ENCODE measurements around the gene DPYSL3.

DNA sequence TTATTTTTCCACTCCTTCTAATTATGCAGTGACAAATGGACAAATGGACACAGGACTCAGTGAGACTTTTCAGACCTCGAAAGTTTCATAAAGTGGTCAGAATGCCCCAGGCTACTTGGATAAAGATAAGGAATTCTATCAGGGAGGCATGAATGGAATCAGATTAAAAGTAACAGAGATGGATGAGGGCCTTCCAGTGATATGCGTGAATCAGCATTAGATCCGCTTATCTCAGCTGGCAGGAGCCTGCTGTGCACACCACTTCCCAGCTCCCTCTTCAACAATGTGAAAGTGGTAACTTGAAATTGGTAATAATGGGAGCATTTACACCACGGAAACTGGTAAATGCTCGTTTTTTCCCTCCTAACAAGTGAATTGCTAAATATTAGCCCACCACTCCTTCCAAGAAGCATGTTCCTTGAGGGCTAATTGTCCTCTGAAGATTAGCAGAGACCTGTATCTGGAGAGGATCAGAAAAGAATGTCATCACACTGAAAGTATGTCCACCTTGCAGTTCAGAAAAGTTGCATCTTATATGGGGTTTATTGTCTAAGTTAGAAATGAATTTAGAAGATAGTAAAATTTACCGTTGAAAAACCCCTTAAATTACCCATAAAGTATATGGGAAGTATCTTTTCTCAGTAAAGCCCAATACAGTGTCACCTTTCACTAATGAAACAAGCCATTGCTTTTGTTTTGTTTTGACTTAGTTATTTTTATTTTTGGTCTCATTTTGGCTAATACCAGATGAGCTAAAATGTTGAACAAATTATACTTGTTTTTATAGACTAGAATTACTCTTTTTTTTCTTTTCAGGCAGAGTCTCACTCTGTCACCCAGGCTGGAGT lies 125.3 kb downstream of the DPYSL3 start:
- TF ChIP-seq POLR2A (IDR thresholded peaks at IDR 0.05; ENCODE audit: low read depth, low read length) (no peak), EZH2 (IDR thresholded peaks at IDR 0.05; ENCODE audit: borderline replicate concordance, low read depth, low read length, severe bottlenecking) (no peak), POLR2AphosphoS5 (IDR thresholded peaks at IDR 0.05; ENCODE audit: insufficient read depth, low read depth, low read length) (no peak), MYC (IDR thresholded peaks at IDR 0.05; ENCODE audit: low read depth, low read length) (no peak), JUN (IDR thresholded peaks at IDR 0.05; ENCODE audit: borderline replicate concordance, insufficient read depth, insufficient read length, low read depth) (no peak), GATA2 (IDR thresholded peaks at IDR 0.05; ENCODE audit: insufficient read depth, insufficient read length, low read depth, low read length) (no peak), FOS (IDR thresholded peaks at IDR 0.05; ENCODE audit: borderline replicate concordance, insufficient read depth, low read length) (no peak)
- TF ChIP-seq, protein P1, sequence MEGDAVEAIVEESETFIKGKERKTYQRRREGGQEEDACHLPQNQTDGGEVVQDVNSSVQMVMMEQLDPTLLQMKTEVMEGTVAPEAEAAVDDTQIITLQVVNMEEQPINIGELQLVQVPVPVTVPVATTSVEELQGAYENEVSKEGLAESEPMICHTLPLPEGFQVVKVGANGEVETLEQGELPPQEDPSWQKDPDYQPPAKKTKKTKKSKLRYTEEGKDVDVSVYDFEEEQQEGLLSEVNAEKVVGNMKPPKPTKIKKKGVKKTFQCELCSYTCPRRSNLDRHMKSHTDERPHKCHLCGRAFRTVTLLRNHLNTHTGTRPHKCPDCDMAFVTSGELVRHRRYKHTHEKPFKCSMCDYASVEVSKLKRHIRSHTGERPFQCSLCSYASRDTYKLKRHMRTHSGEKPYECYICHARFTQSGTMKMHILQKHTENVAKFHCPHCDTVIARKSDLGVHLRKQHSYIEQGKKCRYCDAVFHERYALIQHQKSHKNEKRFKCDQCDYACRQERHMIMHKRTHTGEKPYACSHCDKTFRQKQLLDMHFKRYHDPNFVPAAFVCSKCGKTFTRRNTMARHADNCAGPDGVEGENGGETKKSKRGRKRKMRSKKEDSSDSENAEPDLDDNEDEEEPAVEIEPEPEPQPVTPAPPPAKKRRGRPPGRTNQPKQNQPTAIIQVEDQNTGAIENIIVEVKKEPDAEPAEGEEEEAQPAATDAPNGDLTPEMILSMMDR (IDR thresholded peaks at IDR 0.05; ENCODE audit: extremely low read depth in 1 of 2, insufficient read depth in 1 of 2, low read depth in 1 of 2, low read length in 2 of 2) = no peak
- TF ChIP-seq, protein P2, sequence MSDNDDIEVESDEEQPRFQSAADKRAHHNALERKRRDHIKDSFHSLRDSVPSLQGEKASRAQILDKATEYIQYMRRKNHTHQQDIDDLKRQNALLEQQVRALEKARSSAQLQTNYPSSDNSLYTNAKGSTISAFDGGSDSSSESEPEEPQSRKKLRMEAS (IDR thresholded peaks at IDR 0.05; ENCODE audit: insufficient read depth, insufficient read length) = no peak
